ENCODE results near the gene MALT1.
A peak's percentile ranks its signal among the peaks of the same experiment; 100 is the strongest.

MALT1 gene

DNA sequence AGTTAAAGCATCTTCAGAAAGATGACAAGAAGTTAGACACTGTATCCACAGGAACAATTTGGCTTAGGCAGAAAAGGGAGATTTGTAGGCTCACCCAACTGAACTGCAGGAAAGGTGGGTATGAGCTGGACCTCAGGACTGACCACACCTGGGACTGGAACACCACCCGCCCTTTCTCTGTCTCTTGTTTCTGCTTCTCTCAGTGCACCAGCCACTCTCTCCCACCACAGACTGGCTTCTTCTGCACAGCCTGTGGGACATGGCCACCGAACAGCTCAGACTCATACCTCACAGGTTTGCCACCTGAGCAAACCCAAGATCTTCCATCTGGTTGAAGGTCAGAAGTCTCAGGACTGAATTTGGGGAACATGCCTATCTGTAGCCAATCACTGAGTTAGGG, 14.2 kb upstream of the MALT1 start:
- H3K27me3 ChIP-seq (replicated peaks): no peaks in the 10 kb centered on the region
- no peak for DNase-seq
- no peak overlapping the region for H3K4me3 ChIP-seq (ENCODE audit: low read depth, low read length)
- TF ChIP-seq, protein P1, sequence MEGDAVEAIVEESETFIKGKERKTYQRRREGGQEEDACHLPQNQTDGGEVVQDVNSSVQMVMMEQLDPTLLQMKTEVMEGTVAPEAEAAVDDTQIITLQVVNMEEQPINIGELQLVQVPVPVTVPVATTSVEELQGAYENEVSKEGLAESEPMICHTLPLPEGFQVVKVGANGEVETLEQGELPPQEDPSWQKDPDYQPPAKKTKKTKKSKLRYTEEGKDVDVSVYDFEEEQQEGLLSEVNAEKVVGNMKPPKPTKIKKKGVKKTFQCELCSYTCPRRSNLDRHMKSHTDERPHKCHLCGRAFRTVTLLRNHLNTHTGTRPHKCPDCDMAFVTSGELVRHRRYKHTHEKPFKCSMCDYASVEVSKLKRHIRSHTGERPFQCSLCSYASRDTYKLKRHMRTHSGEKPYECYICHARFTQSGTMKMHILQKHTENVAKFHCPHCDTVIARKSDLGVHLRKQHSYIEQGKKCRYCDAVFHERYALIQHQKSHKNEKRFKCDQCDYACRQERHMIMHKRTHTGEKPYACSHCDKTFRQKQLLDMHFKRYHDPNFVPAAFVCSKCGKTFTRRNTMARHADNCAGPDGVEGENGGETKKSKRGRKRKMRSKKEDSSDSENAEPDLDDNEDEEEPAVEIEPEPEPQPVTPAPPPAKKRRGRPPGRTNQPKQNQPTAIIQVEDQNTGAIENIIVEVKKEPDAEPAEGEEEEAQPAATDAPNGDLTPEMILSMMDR (IDR thresholded peaks at IDR 0.05; ENCODE audit: low read depth, low read length, missing control alignments): no peak
- in situ Hi-C loops (cut with HindIII; ENCODE audit: low pct_ligation_motif_present, low sequenced_read_pairs): no loop called here
- H3K27ac ChIP-seq: no peak overlapping the region
- no peaks in the 10 kb centered on the region for H3K36me3 ChIP-seq (replicated peaks)

DNA sequence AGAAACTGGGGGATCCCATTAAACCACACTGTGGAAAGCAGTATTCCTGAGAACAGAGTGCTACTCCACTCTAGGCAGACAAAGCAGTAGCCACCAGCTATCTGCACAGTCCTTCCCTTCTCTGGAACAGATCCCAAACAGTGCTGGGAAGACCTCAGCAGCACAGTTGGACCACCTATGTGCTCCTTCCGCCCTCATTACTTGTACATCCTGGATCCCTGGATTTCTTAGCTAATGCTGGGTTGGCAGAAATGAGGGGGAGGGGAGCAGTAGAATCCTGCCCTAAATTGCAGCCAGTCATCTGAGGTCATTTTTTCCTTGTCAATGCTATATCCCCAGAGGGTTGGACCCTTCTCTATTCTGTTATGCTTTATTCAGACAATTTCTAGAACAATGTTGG, 13.8 kb upstream of the MALT1 start:
- H3K27me3 ChIP-seq (replicated peaks): no peaks in the 10 kb centered on the region
- H3K36me3 ChIP-seq (replicated peaks): no peaks in the 10 kb centered on the region
- TF ChIP-seq, protein P1 (IDR thresholded peaks at IDR 0.05; ENCODE audit: low read depth, low read length, missing control alignments): no peak
- in situ Hi-C loops (cut with HindIII; ENCODE audit: low pct_ligation_motif_present, low sequenced_read_pairs): no loop called here
- no peak overlapping the region for H3K4me3 ChIP-seq (ENCODE audit: low read depth, low read length)
- H3K27ac ChIP-seq: no peak overlapping the region
- no peak for DNase-seq

DNA sequence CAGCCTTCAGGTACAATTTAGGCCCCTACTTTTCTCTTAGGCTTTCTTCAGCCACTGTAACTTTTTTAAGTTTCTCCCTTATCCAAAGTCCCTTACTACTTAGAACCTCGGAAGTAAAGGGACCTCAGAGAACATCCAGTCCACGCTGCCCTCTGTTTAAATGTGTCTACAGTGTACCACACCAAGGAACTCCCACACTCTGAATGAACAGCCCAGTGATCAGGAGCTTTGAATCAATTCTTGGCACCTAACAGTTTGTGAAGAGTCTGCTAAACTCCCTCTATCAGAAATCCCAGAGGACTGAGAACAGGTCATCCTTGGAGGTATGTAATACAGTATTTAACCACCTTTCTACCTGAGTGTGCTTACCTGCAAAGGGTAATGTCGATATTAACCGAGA, 11.6 kb upstream of the MALT1 start:
- H3K4me3 ChIP-seq (ENCODE audit: low read depth, low read length): no peak overlapping the region
- H3K27ac ChIP-seq: no peak overlapping the region
- no peak for DNase-seq
- no peaks in the 10 kb centered on the region for H3K27me3 ChIP-seq (replicated peaks)
- in situ Hi-C loops (cut with HindIII; ENCODE audit: low pct_ligation_motif_present, low sequenced_read_pairs): no loop called here
- TF ChIP-seq, protein P1 (IDR thresholded peaks at IDR 0.05; ENCODE audit: low read depth, low read length, missing control alignments): no peak
- H3K36me3 ChIP-seq (replicated peaks): no peaks in the 10 kb centered on the region

DNA sequence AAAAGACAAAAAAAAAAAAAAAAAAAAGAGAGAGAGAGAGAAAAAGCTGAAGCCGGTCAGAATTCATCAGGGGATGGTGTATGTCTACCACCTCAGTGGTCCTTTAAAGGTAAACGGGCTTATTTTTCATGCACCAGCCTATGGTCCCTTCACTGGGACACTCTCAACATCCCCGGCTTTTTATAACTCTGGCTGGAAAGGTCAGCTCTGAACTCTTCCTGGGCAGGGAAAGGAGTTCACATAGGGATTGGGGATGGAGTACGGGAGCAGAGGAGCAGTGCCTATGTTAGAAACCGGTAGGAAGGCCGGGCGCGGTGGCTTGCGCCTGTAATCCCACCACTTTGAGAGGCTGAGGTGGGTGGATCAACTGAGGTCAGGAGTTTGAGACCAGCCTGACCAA, 10.3 kb upstream of the MALT1 start:
- no peak overlapping the region for H3K4me3 ChIP-seq (ENCODE audit: low read depth, low read length)
- TF ChIP-seq, protein P1 (IDR thresholded peaks at IDR 0.05; ENCODE audit: low read depth, low read length, missing control alignments): no peak
- no peak for DNase-seq
- H3K27ac ChIP-seq: no peak overlapping the region
- H3K27me3 ChIP-seq (replicated peaks): no peaks in the 10 kb centered on the region
- no peaks in the 10 kb centered on the region for H3K36me3 ChIP-seq (replicated peaks)
- in situ Hi-C loops (cut with HindIII; ENCODE audit: low pct_ligation_motif_present, low sequenced_read_pairs): no loop called here

DNA sequence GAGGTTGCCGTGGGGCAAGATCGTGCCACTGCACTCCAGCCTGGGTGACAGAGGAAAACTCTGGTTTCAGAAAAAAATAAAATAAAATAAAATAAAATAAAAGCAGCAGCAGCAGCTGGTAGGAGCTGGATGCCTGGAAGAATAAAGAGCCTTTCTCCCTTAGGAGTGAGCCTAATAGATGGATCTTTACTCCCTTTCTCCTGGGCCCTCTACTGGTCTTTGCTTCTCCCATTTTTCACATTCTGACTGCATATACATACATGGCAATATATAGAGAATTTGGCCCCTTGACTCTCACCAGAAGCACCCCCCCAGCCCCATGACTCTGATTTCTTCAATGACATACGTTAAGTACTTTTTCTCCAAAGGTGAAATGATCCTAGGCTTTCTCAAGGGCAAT, 9.8 kb upstream of the MALT1 start:
- peak; percentile 6 for DNase-seq
- TF ChIP-seq, protein P1 (IDR thresholded peaks at IDR 0.05; ENCODE audit: low read depth, low read length, missing control alignments): peak; percentile 54
- H3K27ac ChIP-seq: no peak overlapping the region

DNA sequence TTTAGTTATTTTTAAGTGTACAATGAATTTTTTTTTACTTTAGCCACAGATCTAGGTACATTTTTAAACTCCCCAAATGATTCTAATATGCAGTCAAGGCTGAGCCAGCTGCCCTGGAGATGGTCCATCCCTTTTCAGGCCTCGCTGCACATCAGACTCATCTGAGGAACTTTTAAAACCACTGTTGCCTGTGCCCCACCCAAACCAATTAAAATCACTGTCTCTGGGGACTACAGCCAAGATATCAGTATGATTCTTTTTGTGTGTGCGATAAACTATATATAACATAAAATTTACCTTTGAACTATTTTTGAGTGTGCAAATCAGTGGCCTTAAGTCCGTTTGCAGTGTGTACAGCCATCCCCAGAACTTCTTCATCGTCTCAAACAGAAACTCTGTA, 9.1 kb upstream of the MALT1 start:
- Histone ChIP-seq H3K27ac (no peak overlapping the region), H3K36me3 (replicated peaks) (no peaks in the 10 kb centered on the region), H3K27me3 (replicated peaks) (no peaks in the 10 kb centered on the region), H3K4me3 (ENCODE audit: low read depth, low read length) (no peak overlapping the region)
- in situ Hi-C loops (cut with HindIII; ENCODE audit: low pct_ligation_motif_present, low sequenced_read_pairs): no loop called here
- no peak for DNase-seq
- TF ChIP-seq, protein P1 (IDR thresholded peaks at IDR 0.05; ENCODE audit: low read depth, low read length, missing control alignments): no peak

More for the DNA sequence above, 9.8 kb upstream of the MALT1 start:
- in situ Hi-C loops (cut with HindIII; ENCODE audit: low pct_ligation_motif_present, low sequenced_read_pairs): no loop called here
- Histone ChIP-seq H3K4me3 (ENCODE audit: low read depth, low read length) (no peak overlapping the region), H3K27me3 (replicated peaks) (no peaks in the 10 kb centered on the region), H3K36me3 (replicated peaks) (no peaks in the 10 kb centered on the region)

Measured in brain microvascular endothelial cell (primary cell).